K562 (cell line): Measurements from ENCODE around the gene CPTP. TPM values are rescaled to one million over a fixed set of nuclear protein-coding genes. Genes with fewer than 3 reads are reported as not detected.
A peak's percentile ranks its signal among the peaks of the same experiment; 100 is the strongest.

Source experiments
- ATAC-seq: fragments of 200-7000 bp; cut with Tn5 transposase; 3 replicates; pipeline ENCODE4 v1.9.1; 2020; ENCODE audit warnings: moderate library complexity
- BruUV-seq: library from RNA; stranded (reverse); fragments of 400-500 nt; replicated peaks from 2 replicates; lab custom pipeline; 2021; lab: Mats Ljungman, UMichigan
- CTCF ChIA-PET: fragments of 300-600 bp; formaldehyde crosslinking; extraction: SDS; loops from one replicate; lab custom pipeline; 2021; ENCODE audit warnings: low intra/inter-chr PET ratio; lab: Yijun Ruan, JAX
- POLR2A ChIA-PET: fragments of 300-600, 350-650 bp; sonication (Branson Sonifier 250); formaldehyde crosslinking; extraction: SDS; loops from one replicate; lab custom pipeline; 2021; ENCODE audit warnings: antibody characterized with exemption, inconsistent platforms; lab: Yijun Ruan, JAX
- DNase-seq, 4 experiments: peaks; one replicate each; pipeline versions ENCODE4 v3.0.0 to v3.0.0-alpha.2; 2011 to 2018; ENCODE audit warnings: low spot score in 3 of 4, mixed read lengths in 3 of 4; ENCODE audit errors: extremely low read depth in 1 of 4
- FAIRE-seq: peaks from 2 replicates; lab custom pipeline; 2011; peaks lifted over from hg19 to GRCh38; lab: Jason Lieb, UNC
- H2AFZ ChIP-seq: 2 replicates; pipeline ENCODE4 v1.6.0; 2011; ENCODE audit warnings: low read depth, low read length, control low read depth, inconsistent platforms
- H3K27ac ChIP-seq: fragments of 200-600 bp; 3 replicates; pipeline ENCODE4 v1.8.0; 2011; ENCODE audit warnings: low read depth, mild to moderate bottlenecking, control low read depth, inconsistent platforms, low read length, moderate library complexity, mixed read lengths; ENCODE audit errors: extremely low read depth
- H3K27me3 ChIP-seq, 2 experiments: fragments of 300-600 bp in 1 of 2; 2 replicates in 1 of 2; 3 replicates in 1 of 2; pipeline versions ENCODE4 v1.6.0 to v1.8.0; 2011; ENCODE audit warnings: inconsistent platforms in 2 of 2, low read length in 2 of 2, mild to moderate bottlenecking in 1 of 2, mixed read lengths in 1 of 2, moderate library complexity in 1 of 2; ENCODE audit not compliant: control insufficient read depth in 2 of 2, insufficient read depth in 2 of 2
- H3K36me3 ChIP-seq: fragments of 300-600 bp; 3 replicates; pipeline ENCODE4 v1.8.0; 2011; ENCODE audit warnings: mild to moderate bottlenecking, low read length, inconsistent platforms; ENCODE audit not compliant: control insufficient read depth, insufficient read depth
- H3K4me1 ChIP-seq, 2 experiments: fragments of 200-600 bp in 1 of 2; replicated peaks in 1 of 2; 2 replicates in 1 of 2; 3 replicates in 1 of 2; pipeline versions ENCODE4 v1.5.1 to v1.8.0; 2011; ENCODE audit warnings: inconsistent platforms in 2 of 2, low read length in 2 of 2, mild to moderate bottlenecking in 1 of 2, mixed read lengths in 1 of 2, moderate library complexity in 1 of 2; ENCODE audit not compliant: control insufficient read depth in 2 of 2, insufficient read depth in 2 of 2
- H3K4me2 ChIP-seq: 2 replicates; pipeline ENCODE4 v1.6.1; 2011; ENCODE audit warnings: low read length, control low read depth, inconsistent platforms, mixed read lengths; ENCODE audit not compliant: insufficient read depth
- H3K4me3 ChIP-seq: fragments of 200-600 bp; sonication (generic), shearing (Covaris generic); 2 replicates; pipeline ENCODE4 v1.5.1; 2016; ENCODE audit warnings: control low read depth, inconsistent platforms
- H3K79me2 ChIP-seq: fragments of 200-600 bp; 3 replicates; pipeline ENCODE4 v1.8.0; 2011; ENCODE audit warnings: low read length, inconsistent platforms; ENCODE audit not compliant: control insufficient read depth, insufficient read depth
- H3K9ac ChIP-seq, 2 experiments: 2 replicates each; pipeline versions ENCODE4 v1.6.0 to v1.6.1; 2011; ENCODE audit warnings: low read depth in 2 of 2, low read length in 2 of 2, control low read depth in 1 of 2, inconsistent platforms in 1 of 2, mild to moderate bottlenecking in 1 of 2, mixed read lengths in 1 of 2; ENCODE audit not compliant: insufficient read depth in 1 of 2
- H3K9me1 ChIP-seq: one replicate; pipeline ENCODE4 v1.6.0; 2011; ENCODE audit warnings: inconsistent platforms, mild to moderate bottlenecking, low read length, moderate library complexity; ENCODE audit not compliant: control insufficient read depth, insufficient read depth
- H3K9me3 ChIP-seq: replicated peaks from 2 replicates; pipeline ENCODE4 v1.5.1; 2011; ENCODE audit warnings: low read depth, low read length, inconsistent platforms; ENCODE audit not compliant: control insufficient read depth, insufficient read depth
- H4K20me1 ChIP-seq: replicated peaks from 2 replicates; pipeline ENCODE4 v1.6.1; 2011; ENCODE audit warnings: low read length, inconsistent platforms, mixed read lengths; ENCODE audit not compliant: control insufficient read depth, insufficient read depth
- RAD21 ChIP-seq, 2 experiments: fragments of 250-450 bp in 1 of 2; fragments of 450-650 bp in 1 of 2; sonication (Bioruptor Pico) in 1 of 2; formaldehyde crosslinking in 1 of 2; IDR thresholded peaks in 1 of 2; conservative IDR thresholded peaks in 1 of 2; 2 replicates each; pipeline versions ENCODE4 v1.4.0 to v1.8.0; 2020 to 2022; ENCODE audit warnings: mild to moderate bottlenecking in 2 of 2, moderate library complexity in 1 of 2
- SIN3A ChIP-seq, 2 experiments: fragments of 150-350 bp in 1 of 2; IDR thresholded peaks; 2 replicates each; pipeline ENCODE4 v1.6.1; 2011 to 2016; ENCODE audit warnings: borderline replicate concordance in 2 of 2, low read depth in 2 of 2, low read length in 2 of 2, mild to moderate bottlenecking in 2 of 2, moderate library complexity in 2 of 2; ENCODE audit not compliant: control insufficient read depth in 1 of 2
- SREBF1 ChIP-seq: fragments of 150-350 bp; IDR thresholded peaks from 2 replicates; pipeline ENCODE4 v1.6.1; 2014; ENCODE audit warnings: antibody characterized with exemption, low read depth, low read length, borderline replicate concordance
- ZNF431 ChIP-seq: sonication (generic); formaldehyde crosslinking; IDR thresholded peaks from 2 replicates; pipeline ENCODE4 v1.8.0; 2022; ENCODE audit warnings: mild to moderate bottlenecking, missing genetic modification reagents
- ZNF445 ChIP-seq: fragments of 250-450 bp; sonication (Bioruptor Pico); IDR thresholded peaks from 2 replicates; pipeline ENCODE4 v1.4.0; 2020; ENCODE audit warnings: low read depth, mild to moderate bottlenecking, moderate library complexity
- ZNF764 ChIP-seq: fragments of 250-450 bp; sonication (Bioruptor Pico); IDR thresholded peaks from 2 replicates; pipeline ENCODE4 v1.4.0; 2020; ENCODE audit warnings: low read depth, mild to moderate bottlenecking, moderate library complexity
- WGBS: fragments of 100-300 bp; shearing (Covaris generic); methylation state at CpG from one replicate; pipeline ENCODE4 v1.1.6; 2016; ENCODE audit warnings: low coverage, mixed read lengths; ENCODE audit not compliant: insufficient coverage; ENCODE audit errors: missing lambda C conversion rate; 5-methylcytosine and 5-hydroxymethylcytosine counted together
- in situ Hi-C: fragments of 300-500 bp; cut with MboI; formaldehyde crosslinking; loops from 4 replicates; pipeline ENCODE4 v1.15.0; 2018; ENCODE audit warnings: inconsistent platforms, mixed read lengths
- intact Hi-C: fragments of 100-400 bp; cut with micrococcal nuclease; formaldehyde crosslinking; loops from 2 replicates; pipeline ENCODE4 v1.14.2; 2022
- polyA plus RNA-seq, 8 experiments: library from polyadenylated mRNA; depleted of rRNA in 4 of 8; stranded (reverse) in 5 of 8; unstranded in 3 of 8; fragments of >200 nt; fragmentation: Nextera tagmentation in 2 of 8; fragmentation: Illumina TruSeq in 1 of 8; extraction: Ambion mirVana in 2 of 8; extraction: Trizol in 1 of 8; gene quantifications; 2 replicates each; pipeline versions ENCODE4 v1.2.1 to v1.2.3, GENCODE V29; 2011 to 2014; ENCODE audit warnings: inconsistent platforms in 1 of 8, missing spikeins in 1 of 8
- total RNA-seq, 7 experiments: library from RNA; depleted of rRNA in 6 of 7; stranded (reverse); fragments of >200 nt in 6 of 7; fragmentation: Illumina TruSeq in 2 of 7; extraction: Trizol in 2 of 7; gene quantifications; 2 replicates each; pipeline versions ENCODE4 v1.2.1 to v1.2.3, GENCODE V29; 2011 to 2021; ENCODE audit warnings: low replicate concordance in 1 of 7

CPTP gene
- total and polyA plus RNA-seq, 9 of the 15 experiments (the other 6 are each of a cell fraction or from before 2014, with no cell fraction given), result 0.11 to 25.8 (median 3.5) TPM

- TF ChIP-seq SREBF1 (no peak), ZNF445 (no peak), ZNF431 (CRISPR knock-in tag) (peak; percentile 45; the same call in 1 of the 2 replicates), RAD21 (CRISPR knock-in tag; conservative IDR thresholded peaks at IDR 0.05 in 1 of 2, IDR thresholded peaks at IDR 0.05 in 1 of 2) (peak in 1 of 2 experiments; percentile 83; a peak in 2 of 4 replicates)
Measured at GRCh38 chr1:1291548-1292441, 32.8 kb upstream of the CPTP start (continued).

GRCh38 chr1:1292442-1292779, 32.2 kb upstream of the CPTP start:
- no peak for ATAC-seq
- ChIA-PET CTCF (interaction anchor here (0.5 to 1.3 kb wide), 4 partner anchors 170 to 404 kb away, joined by 4 to 6 read pairs (median 6); no protein-coding TSS in a partner anchor), POLR2A (interaction anchor here (0.6 to 1.5 kb wide), 7 partner anchors 12 to 24 kb away, joined by 3 to 6 read pairs (median 3); partner anchors contain the start of gene SCNN1D)
- Histone ChIP-seq H3K4me2 (no peak overlapping the region), H2AFZ (no peak overlapping the region), H3K4me3 (no peak overlapping the region), H3K27ac (no peak overlapping the region), H3K9me3 (no peaks in the 10 kb centered on the region), H3K4me1 (peaks cover 5 to 81% of the 10 kb centered on the region in 2 experiments; a peak in 3 of 5 replicates), H3K79me2 (no peaks in the 10 kb centered on the region), H3K27me3 (peaks cover under 1 to 14% of the 10 kb centered on the region in 2 experiments; a peak in 3 of 5 replicates), H3K36me3 (peaks cover 10% of the 10 kb centered on the region; the same call in 1 of the 3 replicates), H3K9ac (no peak overlapping the region), H4K20me1 (peaks cover 16% of the 10 kb centered on the region; the same call in 1 of the 2 replicates), H3K9me1 (peaks cover 8% of the 10 kb centered on the region)
- FAIRE-seq, result no peak
- in situ Hi-C loops (no loop called here), intact Hi-C loops (loop anchor here (2.0 to 10.0 kb wide), 2 partner anchors 176 to 308 kb away; partner anchors contain the start of genes C1orf159 and PERM1)
- no peak for DNase-seq
- 77% methylated on average over 8 of the region's 9 CpGs for WGBS
- no TSS peak for BruUV-seq
- TF ChIP-seq ZNF764 (CRISPR knock-in tag) (no peak), SIN3A (IDR thresholded peaks at IDR 0.05; ENCODE audit: borderline replicate concordance in 2 of 2, control insufficient read depth in 1 of 2, low read depth in 2 of 2, low read length in 2 of 2) (0 out of 4 replicates have a peak, but pooled peaks of 1 of the 2 experiments have one; percentile 2)
- TF ChIP-seq, all 486 proteins: peak for 1
